CD4-positive, alpha-beta T cell treated with Interleukin-1 beta for 1 hour (primary cell): ENCODE results near the gene TRMT61A.
A peak's percentile ranks its signal among the peaks of the same experiment; 100 is the strongest.
"Not testable (repeated sequence)": the region's sequence is repeated elsewhere in the genome, so short reads cannot be mapped to it uniquely, and the experiment has no call there.

Experiments
- DNase-seq, 2 donors: peaks; one replicate each; pipeline ENCODE4 v3.0.0-alpha.2; 2020 to 2022

TRMT61A gene

GRCh38 chr14:103523575-103523954, 5.4 kb upstream of the TRMT61A start:
- DNase-seq, result no peak

- no peak for DNase-seq
These were observed 4.7 kb upstream of the TRMT61A start for GRCh38 chr14:103524002-103524935.

- not testable (repeated sequence) for DNase-seq
These were observed 3.4 kb upstream of the TRMT61A start for GRCh38 chr14:103525430-103526246.

GRCh38 chr14:103526247-103526913, 2.6 kb upstream of the TRMT61A start:
- no peak for DNase-seq

GRCh38 chr14:103526914-103527248, 2.1 kb upstream of the TRMT61A start:
- no peak for DNase-seq

GRCh38 chr14:103527408-103528145, 1.4 kb upstream of the TRMT61A start:
- peak in 1 of 2 donors; percentile 66 for DNase-seq

GRCh38 chr14:103528146-103528586, 830 bp upstream of the TRMT61A start:
- no peak for DNase-seq

- DNase-seq, result no peak
These were observed 678 bp downstream of the TRMT61A start for GRCh38 chr14:103529383-103530365.

- peak in 1 of 2 donors; percentile 27 for DNase-seq
These were observed 1.4 kb downstream of the TRMT61A start for GRCh38 chr14:103530390-103530789.

- no peak for DNase-seq
These were observed 1.8 kb downstream of the TRMT61A start for GRCh38 chr14:103530831-103531230.

- no peak for DNase-seq
These were observed 2.6 kb downstream of the TRMT61A start for GRCh38 chr14:103531421-103532215.

- DNase-seq, result no peak
These were observed 3.5 kb downstream of the TRMT61A start for GRCh38 chr14:103532216-103533136.

- DNase-seq, result no peak
These were observed 4.4 kb downstream of the TRMT61A start for GRCh38 chr14:103533137-103533998.

- DNase-seq, result no peak
These were observed 5.1 kb downstream of the TRMT61A start for GRCh38 chr14:103533999-103534575.

- no peak for DNase-seq
These were observed 5.6 kb downstream of the TRMT61A start for GRCh38 chr14:103534576-103535061.

- DNase-seq, result no peak
These were observed 6.3 kb downstream of the TRMT61A start for GRCh38 chr14:103535081-103535890.
